AG09319 (cell line): Measurements from ENCODE around the gene OR10A7.

Experiments
- DNase-seq: peaks from one replicate; pipeline ENCODE4 v3.0.0-alpha.2; 2010; ENCODE audit warnings: low read depth; ENCODE audit errors: extremely low read depth
- CTCF ChIP-seq: IDR thresholded peaks from 2 replicates; pipeline ENCODE4 v1.5.1; 2011; ENCODE audit warnings: low read depth, mild to moderate bottlenecking, inconsistent platforms, low read length, moderate library complexity

Gene OR10A7

DNA sequence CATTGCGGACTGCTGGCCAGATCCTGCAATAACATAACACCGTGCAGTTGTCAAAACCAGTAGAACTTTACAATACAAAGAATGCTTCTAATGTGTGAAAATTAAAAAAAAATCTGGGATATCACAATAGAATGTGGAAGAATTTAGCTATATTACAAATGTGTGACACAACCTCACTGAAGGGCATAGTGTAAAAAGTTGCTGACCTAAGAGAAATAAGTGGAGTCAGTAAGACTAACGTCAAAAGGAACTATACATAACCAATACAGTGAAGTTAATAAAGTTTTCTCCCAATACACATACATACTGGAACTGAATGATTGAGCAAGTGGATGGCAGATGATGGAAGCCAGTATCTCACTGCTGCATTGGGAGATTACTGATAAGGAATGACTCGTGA, 36.0 kb downstream of the OR10A7 start:
- no peak for TF ChIP-seq CTCF
- no peak for DNase-seq

GRCh38 chr12:55258303-55258702, 37.5 kb downstream of the OR10A7 start:
- no peak for TF ChIP-seq CTCF
- DNase-seq = no peak
